ENCODE data around the gene GPR15. TPM values are rescaled to one million over a fixed set of nuclear protein-coding genes. Genes with fewer than 3 reads are reported as not detected.

The GPR15 gene
- total and polyA plus RNA-seq, 2 donors (not counting 3 experiments of a cell fraction or from before 2014, with no cell fraction given) = not detected

DNA sequence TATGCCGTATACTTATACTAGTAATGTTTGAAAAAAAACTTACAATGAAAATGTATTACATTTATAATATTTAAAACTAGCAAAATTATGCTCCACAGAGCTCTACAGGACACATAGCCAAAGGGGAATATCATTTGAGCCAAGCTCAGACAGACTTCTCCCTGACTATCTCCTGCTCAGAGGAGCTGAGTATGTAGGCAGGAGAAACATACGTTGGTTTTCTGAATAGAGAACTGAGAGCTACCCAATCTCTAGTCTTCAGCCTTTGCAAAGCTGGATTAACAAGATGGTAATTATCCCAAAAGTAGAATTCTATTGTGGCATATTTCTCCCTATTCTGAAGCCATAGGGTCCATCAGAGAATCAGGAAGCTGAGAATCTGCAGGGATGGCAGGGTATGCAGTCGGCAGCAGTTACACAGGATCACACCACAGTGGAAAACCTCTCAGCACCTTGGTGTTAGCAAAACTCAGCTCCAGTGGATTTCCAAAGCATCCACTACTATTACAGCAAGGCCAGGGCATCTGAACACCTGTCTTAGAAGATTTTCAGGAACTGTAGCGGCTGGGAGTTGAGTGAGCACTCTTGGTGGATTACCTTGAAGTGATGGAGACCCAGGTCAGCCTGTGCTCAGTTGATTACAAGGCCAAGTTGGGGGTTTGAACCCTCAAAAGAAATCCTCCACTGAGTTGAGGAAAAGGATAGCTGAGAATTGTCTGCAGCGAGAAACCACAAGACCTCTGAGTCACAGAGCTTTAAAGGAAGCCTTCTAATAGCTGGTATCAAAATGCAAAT, 30.1 kb downstream of the GPR15 start:
- TF ChIP-seq FOS (IDR thresholded peaks at IDR 0.05; ENCODE audit: borderline replicate concordance, insufficient read depth, low read length) = peak; percentile 17
- no peak for TF ChIP-seq JUN (IDR thresholded peaks at IDR 0.05; ENCODE audit: borderline replicate concordance, insufficient read depth, insufficient read length, low read depth)
- no peak for TF ChIP-seq GATA2 (IDR thresholded peaks at IDR 0.05; ENCODE audit: insufficient read depth, insufficient read length, low read depth, low read length)
- no peak for TF ChIP-seq MYC (IDR thresholded peaks at IDR 0.05; ENCODE audit: low read depth, low read length)
- Histone ChIP-seq H3K4me1 (ENCODE audit: control insufficient read depth, extremely low read depth, insufficient read depth, low read length) (no peaks in the 10 kb centered on the region), H3K27me3 (ENCODE audit: control insufficient read depth in 2 of 2, insufficient read depth in 2 of 2, low read length in 2 of 2) (peaks cover 6 to 17% of the 10 kb centered on the region in 2 experiments), H3K9me3 (replicated peaks; ENCODE audit: control insufficient read depth, insufficient read depth, low read length) (no peaks in the 10 kb centered on the region), H2AFZ (ENCODE audit: low read depth, low read length) (no peak overlapping the region), H3K27ac (ENCODE audit: insufficient read depth, low read depth, low read length) (no peak overlapping the region), H3K9me1 (replicated peaks; ENCODE audit: control insufficient read depth, extremely low read depth, insufficient read depth, low read length) (no peaks in the 10 kb centered on the region), H3K79me2 (ENCODE audit: control insufficient read depth, insufficient read depth, low read length) (no peaks in the 10 kb centered on the region), H3K4me2 (ENCODE audit: insufficient read depth, low read length) (no peak overlapping the region), H3K4me3 (replicated peaks in 1 of 3; ENCODE audit: insufficient read depth in 1 of 3, low read depth in 1 of 3, low read length in 3 of 3) (no peak overlapping the region), H3K9ac (replicated peaks; ENCODE audit: extremely low read depth, insufficient read depth, low read length) (no peak overlapping the region), H3K36me3 (ENCODE audit: control insufficient read depth in 2 of 2, extremely low read depth in 1 of 2, insufficient read depth in 2 of 2, low read length in 2 of 2) (no peaks in the 10 kb centered on the region), H4K20me1 (replicated peaks; ENCODE audit: control insufficient read depth, extremely low read depth, insufficient read depth, low read length) (no peaks in the 10 kb centered on the region)
- ChIA-PET CTCF (no interaction called here), POLR2A (no interaction called here)
- intact Hi-C loops (cut with micrococcal nuclease) (no loop called here), dilution Hi-C loops (cut with MboI; ENCODE audit: extremely low pct_ligation_motif_present, low sequenced_read_pairs) (no loop called here)
- DNase-seq (ENCODE audit: low read depth, low spot score) = no peak
- no peak for FAIRE-seq
- no TSS peak for BruUV-seq (replicated peaks)

DNA sequence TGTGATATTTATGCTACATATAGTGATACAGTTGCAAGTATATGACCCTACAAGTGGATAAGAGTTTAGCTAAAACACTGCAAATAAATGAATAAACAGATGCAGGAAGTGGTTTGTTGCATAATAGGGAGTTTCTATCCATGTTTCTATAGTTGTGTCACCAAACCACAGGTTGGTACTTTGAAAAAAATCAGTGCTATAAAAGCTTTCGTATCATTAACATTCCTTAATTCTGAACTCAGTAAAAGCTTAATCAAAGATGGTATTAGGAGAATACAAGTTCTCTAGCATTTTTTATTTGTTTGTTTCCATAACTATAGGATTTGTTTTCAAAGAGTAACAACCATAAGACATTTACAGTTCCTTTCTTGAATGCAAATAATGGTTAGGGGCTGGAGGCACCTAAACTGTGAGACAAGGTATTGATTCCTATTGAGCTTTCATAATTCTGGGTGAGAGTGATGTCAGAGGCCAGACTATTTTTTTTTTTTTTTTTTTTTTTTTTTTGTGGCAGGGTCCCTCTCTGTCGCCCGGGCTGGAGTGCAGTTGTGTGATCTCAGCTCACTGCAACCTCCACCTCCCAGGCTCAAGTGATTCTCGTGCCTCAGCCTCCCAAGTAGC, 32.0 kb downstream of the GPR15 start:
- no peak for TF ChIP-seq MAX (IDR thresholded peaks at IDR 0.05; ENCODE audit: insufficient read depth, insufficient read length)
- TF ChIP-seq POLR2AphosphoS5 (IDR thresholded peaks at IDR 0.05; ENCODE audit: insufficient read depth, low read depth, low read length) = no peak
- no peak for TF ChIP-seq EZH2 (IDR thresholded peaks at IDR 0.05; ENCODE audit: borderline replicate concordance, low read depth, low read length, severe bottlenecking)
- dilution Hi-C loops (cut with MboI; ENCODE audit: extremely low pct_ligation_motif_present, low sequenced_read_pairs) (no loop called here), intact Hi-C loops (cut with micrococcal nuclease) (no loop called here)
- no peak overlapping the region for H3K27ac ChIP-seq (ENCODE audit: insufficient read depth, low read depth, low read length)
- BruUV-seq (replicated peaks) = no TSS peak
- no peaks in the 10 kb centered on the region for H4K20me1 ChIP-seq (replicated peaks; ENCODE audit: control insufficient read depth, extremely low read depth, insufficient read depth, low read length)
- no peaks in the 10 kb centered on the region for H3K9me3 ChIP-seq (replicated peaks; ENCODE audit: control insufficient read depth, insufficient read depth, low read length)
- no peaks in the 10 kb centered on the region for H3K36me3 ChIP-seq (ENCODE audit: control insufficient read depth in 2 of 2, extremely low read depth in 1 of 2, insufficient read depth in 2 of 2, low read length in 2 of 2)
- H3K9me1 ChIP-seq (replicated peaks; ENCODE audit: control insufficient read depth, extremely low read depth, insufficient read depth, low read length) = no peaks in the 10 kb centered on the region
- POLR2A ChIA-PET = no interaction called here
- no peaks in the 10 kb centered on the region for H3K4me1 ChIP-seq (ENCODE audit: control insufficient read depth, extremely low read depth, insufficient read depth, low read length)
- no peaks in the 10 kb centered on the region for H3K79me2 ChIP-seq (ENCODE audit: control insufficient read depth, insufficient read depth, low read length)
- FAIRE-seq (no peak), DNase-seq (ENCODE audit: low read depth, low spot score) (no peak)
- no peak overlapping the region for H3K4me3 ChIP-seq (replicated peaks in 1 of 3; ENCODE audit: insufficient read depth in 1 of 3, low read depth in 1 of 3, low read length in 3 of 3)
- H2AFZ ChIP-seq (ENCODE audit: low read depth, low read length) = no peak overlapping the region
- peaks cover 5 to 12% of the 10 kb centered on the region in 2 experiments for H3K27me3 ChIP-seq (ENCODE audit: control insufficient read depth in 2 of 2, insufficient read depth in 2 of 2, low read length in 2 of 2)
- no peak overlapping the region for H3K4me2 ChIP-seq (ENCODE audit: insufficient read depth, low read length)
- CTCF ChIA-PET = interaction anchor here (1.0 to 1.4 kb wide), 2 partner anchors 9 to 11 kb away, joined by 3 to 7 read pairs; no protein-coding TSS in a partner anchor
- H3K9ac ChIP-seq (replicated peaks; ENCODE audit: extremely low read depth, insufficient read depth, low read length) = no peak overlapping the region
